ENCODE results near the gene UBA1.

DNA sequence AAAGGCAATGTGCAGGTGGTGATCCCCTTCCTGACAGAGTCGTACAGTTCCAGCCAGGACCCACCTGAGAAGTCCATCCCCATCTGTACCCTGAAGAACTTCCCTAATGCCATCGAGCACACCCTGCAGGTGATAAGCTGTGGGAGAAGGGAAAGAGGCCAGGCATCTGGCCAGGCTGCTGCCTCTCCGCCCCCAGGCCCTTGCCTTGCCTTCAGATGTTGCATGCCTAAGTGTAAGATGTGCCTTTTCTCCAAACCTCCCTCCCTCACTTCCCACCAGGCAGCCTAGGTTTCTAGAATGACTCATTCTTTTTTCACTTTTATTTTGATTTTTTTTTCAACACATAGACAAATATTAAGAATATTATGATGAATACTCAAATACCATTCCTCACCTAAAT, 12.7 kb downstream of the UBA1 start:
- TF ChIP-seq POLR2A (IDR thresholded peaks at IDR 0.05) (no peak), CTCF (IDR thresholded peaks at IDR 0.05) (no peak)

Measured in heart left ventricle (tissue), 13 donors.